GM12873 (cell line): Measurements from ENCODE around the gene TTC22.

Experiments used
- CTCF ChIP-seq: IDR thresholded peaks from 2 replicates; pipeline ENCODE4 v1.5.1; 2012; ENCODE audit warnings: low read depth, mild to moderate bottlenecking, moderate library complexity, low read length, control low read depth; ENCODE audit not compliant: insufficient read depth; ENCODE audit errors: missing control alignments

Gene TTC22

GRCh38 chr1:54811739-54812655, 10.9 kb upstream of the TTC22 start:
- no peak for TF ChIP-seq CTCF

- no peak for TF ChIP-seq CTCF
Observed at GRCh38 chr1:54811066-54811465, 9.9 kb upstream of the TTC22 start.

GRCh38 chr1:54810153-54810942, 9.2 kb upstream of the TTC22 start:
- peak; percentile 97 for TF ChIP-seq CTCF

- no peak for TF ChIP-seq CTCF
Observed at GRCh38 chr1:54809496-54810074, 8.5 kb upstream of the TTC22 start.

GRCh38 chr1:54808443-54809207, 7.5 kb upstream of the TTC22 start:
- peak; percentile 43 for TF ChIP-seq CTCF

GRCh38 chr1:54807756-54808155, 6.6 kb upstream of the TTC22 start:
- no peak for TF ChIP-seq CTCF
